ENCODE measurements around the gene CLEC7A. TPM values are rescaled to one million over a fixed set of nuclear protein-coding genes. Genes with fewer than 3 reads are reported as not detected.

The CLEC7A gene
- total RNA-seq, 1 donor from 2014 or later, result 79.5 TPM

DNA sequence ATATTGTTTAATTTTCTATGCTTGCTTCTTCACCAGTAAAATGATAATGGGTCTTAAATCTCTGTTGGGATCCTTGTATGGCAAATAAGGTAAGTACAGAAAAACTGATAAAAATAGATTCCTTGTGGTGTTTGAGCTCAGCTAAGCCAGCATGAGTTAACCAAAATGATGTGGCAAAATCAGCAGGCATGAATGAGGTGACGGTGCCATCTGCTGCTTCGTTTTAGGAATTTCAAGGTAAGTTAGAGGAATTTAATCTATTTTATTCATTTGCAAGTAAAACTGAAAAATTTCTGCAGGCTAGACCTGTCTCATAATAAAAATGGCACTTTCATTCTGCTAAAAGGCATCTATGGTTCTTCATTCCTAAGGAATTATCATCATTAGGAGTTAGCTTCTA lies 10.0 kb upstream of the CLEC7A start:
- Histone ChIP-seq H3K4me1 (no peaks in the 10 kb centered on the region), H3K9me3 (no peaks in the 10 kb centered on the region), H3K27ac (no peak overlapping the region), H3K36me3 (no peaks in the 10 kb centered on the region), H3K27me3 (ENCODE audit: low read depth) (no peaks in the 10 kb centered on the region), H3K4me3 (no peak overlapping the region)
- ATAC-seq, result peak; percentile 54 to 64
- TF ChIP-seq, protein P1, sequence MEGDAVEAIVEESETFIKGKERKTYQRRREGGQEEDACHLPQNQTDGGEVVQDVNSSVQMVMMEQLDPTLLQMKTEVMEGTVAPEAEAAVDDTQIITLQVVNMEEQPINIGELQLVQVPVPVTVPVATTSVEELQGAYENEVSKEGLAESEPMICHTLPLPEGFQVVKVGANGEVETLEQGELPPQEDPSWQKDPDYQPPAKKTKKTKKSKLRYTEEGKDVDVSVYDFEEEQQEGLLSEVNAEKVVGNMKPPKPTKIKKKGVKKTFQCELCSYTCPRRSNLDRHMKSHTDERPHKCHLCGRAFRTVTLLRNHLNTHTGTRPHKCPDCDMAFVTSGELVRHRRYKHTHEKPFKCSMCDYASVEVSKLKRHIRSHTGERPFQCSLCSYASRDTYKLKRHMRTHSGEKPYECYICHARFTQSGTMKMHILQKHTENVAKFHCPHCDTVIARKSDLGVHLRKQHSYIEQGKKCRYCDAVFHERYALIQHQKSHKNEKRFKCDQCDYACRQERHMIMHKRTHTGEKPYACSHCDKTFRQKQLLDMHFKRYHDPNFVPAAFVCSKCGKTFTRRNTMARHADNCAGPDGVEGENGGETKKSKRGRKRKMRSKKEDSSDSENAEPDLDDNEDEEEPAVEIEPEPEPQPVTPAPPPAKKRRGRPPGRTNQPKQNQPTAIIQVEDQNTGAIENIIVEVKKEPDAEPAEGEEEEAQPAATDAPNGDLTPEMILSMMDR (IDR thresholded peaks at IDR 0.05), result peak; percentile 58
- intact Hi-C loops (cut with DNase I), result no loop called here
- no peak for DNase-seq

DNA sequence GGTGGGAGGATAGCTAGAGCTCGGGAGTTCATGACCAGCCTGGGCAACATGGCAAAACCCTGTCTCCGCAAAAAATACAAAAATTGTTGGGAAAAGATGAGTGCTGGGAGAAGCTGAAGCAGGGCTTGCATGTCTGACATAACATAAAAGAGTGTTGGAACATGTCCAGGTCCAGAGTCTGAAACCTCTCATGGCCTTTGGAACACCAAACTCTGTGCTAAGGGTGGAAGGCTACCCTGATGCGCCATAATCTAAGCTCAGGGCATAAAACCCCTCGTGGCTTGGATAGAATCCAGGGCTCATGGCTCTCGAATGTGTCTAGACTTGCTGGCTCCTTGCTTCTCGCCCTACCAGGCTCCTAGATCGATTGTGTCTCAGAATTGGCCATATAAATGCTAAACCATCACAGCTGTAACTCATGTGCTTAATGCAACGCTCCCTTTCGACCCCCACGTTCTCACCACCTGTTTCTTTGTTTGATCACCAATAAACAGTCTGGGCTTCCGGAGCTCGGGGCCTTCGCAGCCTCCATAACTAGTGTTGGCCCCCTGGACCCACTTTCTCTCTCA lies 6.7 kb upstream of the CLEC7A start:
- no peak overlapping the region for H3K4me3 ChIP-seq
- intact Hi-C loops (cut with DNase I), result no loop called here
- H3K27ac ChIP-seq, result no peak overlapping the region
- no peak for DNase-seq
- no peaks in the 10 kb centered on the region for H3K9me3 ChIP-seq
- H3K36me3 ChIP-seq, result no peaks in the 10 kb centered on the region
- TF ChIP-seq, protein P1 (IDR thresholded peaks at IDR 0.05), result no peak
- no peaks in the 10 kb centered on the region for H3K27me3 ChIP-seq (ENCODE audit: low read depth)
- H3K4me1 ChIP-seq, result no peaks in the 10 kb centered on the region
- no peak for ATAC-seq

GRCh38 chr12:10135126-10135525 lies 5.1 kb upstream of the CLEC7A start:
- ATAC-seq (no peak), DNase-seq (no peak)
- Histone ChIP-seq H3K9me3 (no peaks in the 10 kb centered on the region), H3K4me3 (no peak overlapping the region), H3K4me1 (no peaks in the 10 kb centered on the region), H3K36me3 (no peaks in the 10 kb centered on the region), H3K27me3 (ENCODE audit: low read depth) (no peaks in the 10 kb centered on the region), H3K27ac (no peak overlapping the region)
- intact Hi-C loops (cut with DNase I), result no loop called here
- TF ChIP-seq, protein P1 (IDR thresholded peaks at IDR 0.05), result no peak

DNA sequence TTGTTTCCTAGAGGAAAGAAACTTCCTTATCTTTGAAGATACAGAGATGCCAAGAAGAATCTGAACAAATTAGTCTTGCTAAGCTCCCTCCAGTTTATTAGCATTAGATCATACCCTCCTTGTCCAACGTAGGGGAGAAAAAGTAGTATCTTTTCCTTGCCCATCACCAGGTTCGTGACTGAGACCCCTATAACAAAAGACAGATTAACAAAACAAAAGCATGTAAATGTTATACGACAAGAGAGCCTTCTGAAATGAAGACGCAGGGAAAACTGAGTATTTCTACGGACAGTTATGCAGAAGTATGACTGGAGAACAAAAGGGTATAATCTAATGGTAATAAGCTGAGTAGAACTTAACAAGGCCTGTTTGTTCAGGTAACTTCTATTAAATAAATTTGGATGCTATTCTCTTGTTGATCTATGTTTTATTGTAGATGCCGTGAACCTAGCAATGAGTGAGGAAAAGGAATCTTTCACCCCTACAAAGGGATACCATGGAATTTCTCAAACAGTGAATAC lies 2.9 kb upstream of the CLEC7A start:
- DNase-seq (no peak), ATAC-seq (no peak)
- Histone ChIP-seq H3K4me1 (no peaks in the 10 kb centered on the region), H3K27ac (no peak overlapping the region), H3K27me3 (ENCODE audit: low read depth) (no peaks in the 10 kb centered on the region), H3K36me3 (no peaks in the 10 kb centered on the region), H3K9me3 (no peaks in the 10 kb centered on the region), H3K4me3 (no peak overlapping the region)
- intact Hi-C loops (cut with DNase I), result no loop called here
- TF ChIP-seq, protein P1 (IDR thresholded peaks at IDR 0.05), result no peak

DNA sequence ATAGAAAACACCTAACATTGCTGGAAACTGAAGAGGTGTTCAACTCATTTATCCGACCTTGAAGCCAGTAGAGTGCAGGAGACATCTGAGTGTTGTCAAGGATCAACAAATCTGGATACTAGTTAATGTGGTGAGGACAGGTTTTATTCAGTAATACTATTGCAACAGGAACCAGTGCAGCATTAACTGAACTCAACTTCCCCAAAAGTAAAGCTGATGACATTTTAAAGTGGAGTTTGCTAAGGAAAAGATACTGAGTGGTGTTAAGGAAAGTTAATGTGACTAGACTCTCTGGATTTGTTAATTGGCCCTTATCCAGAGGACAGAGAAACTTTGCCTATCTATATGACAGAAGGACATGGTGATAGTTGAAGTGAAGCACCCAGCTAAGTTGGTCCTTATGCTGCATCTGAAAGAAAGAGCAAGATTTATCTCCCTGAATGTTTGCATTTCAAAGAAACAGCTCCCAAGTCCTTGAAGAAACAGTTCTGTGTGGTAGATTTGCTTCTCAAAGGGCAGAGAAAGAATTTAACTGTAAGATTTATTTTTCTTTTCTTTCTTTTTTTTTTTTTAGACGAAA lies 1.2 kb upstream of the CLEC7A start:
- no peaks in the 10 kb centered on the region for H3K27me3 ChIP-seq (ENCODE audit: low read depth)
- TF ChIP-seq, protein P1 (IDR thresholded peaks at IDR 0.05), result no peak
- H3K9me3 ChIP-seq, result no peaks in the 10 kb centered on the region
- no peak for DNase-seq
- peak overlapping the region; percentile 80 for H3K27ac ChIP-seq
- no peaks in the 10 kb centered on the region for H3K4me1 ChIP-seq
- intact Hi-C loops (cut with DNase I), result no loop called here
- no peaks in the 10 kb centered on the region for H3K36me3 ChIP-seq
- peak; percentile 45 to 50 for ATAC-seq
- no peak overlapping the region for H3K4me3 ChIP-seq
